HG02642 (cell line): ENCODE results near the gene CADM4.
"Not testable (repeated sequence)": the region's sequence is repeated elsewhere in the genome, so short reads cannot be mapped to it uniquely, and the experiment has no call there.

ENCODE experiments used
- ATAC-seq: cut with Tn5 transposase; IDR thresholded peaks from one replicate; pipeline ENCODE4 v1.9.1; 2021; ENCODE audit warnings: mild to moderate bottlenecking; ENCODE audit not compliant: unreplicated experiment, poor library complexity

The CADM4 gene

GRCh38 chr19:43667126-43667875, 27.7 kb upstream of the CADM4 start:
- ATAC-seq: no peak

GRCh38 chr19:43664018-43664417, 24.4 kb upstream of the CADM4 start:
- no peak for ATAC-seq

- ATAC-seq: no peak
These were observed 22.8 kb upstream of the CADM4 start for GRCh38 chr19:43662487-43662886.

DNA sequence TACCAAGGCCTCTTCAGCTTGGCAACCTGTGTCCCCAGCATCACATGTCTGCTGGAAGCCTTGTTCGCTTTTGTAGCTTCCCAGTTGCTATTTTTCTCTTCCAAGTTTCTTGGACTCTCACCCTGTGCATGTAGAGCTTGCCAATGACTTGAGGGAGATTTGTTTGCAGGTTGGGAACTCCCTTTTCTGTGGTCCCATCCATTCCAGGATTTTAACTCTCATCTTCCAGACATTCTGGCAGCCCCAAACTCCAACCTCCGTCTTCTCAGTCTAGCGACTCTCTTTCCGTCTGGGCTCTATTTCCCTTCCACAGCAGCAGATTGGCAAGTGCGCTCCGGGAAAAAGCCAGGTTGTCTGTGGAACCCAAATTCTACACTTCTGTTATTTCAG, 21.3 kb upstream of the CADM4 start:
- no peak for ATAC-seq

- ATAC-seq: no peak
These were observed 20.8 kb upstream of the CADM4 start for GRCh38 chr19:43660301-43660970.

- no peak for ATAC-seq
These were observed 18.8 kb upstream of the CADM4 start for GRCh38 chr19:43658494-43658893.

- ATAC-seq: no peak
These were observed 18.4 kb upstream of the CADM4 start for GRCh38 chr19:43658001-43658400.

DNA sequence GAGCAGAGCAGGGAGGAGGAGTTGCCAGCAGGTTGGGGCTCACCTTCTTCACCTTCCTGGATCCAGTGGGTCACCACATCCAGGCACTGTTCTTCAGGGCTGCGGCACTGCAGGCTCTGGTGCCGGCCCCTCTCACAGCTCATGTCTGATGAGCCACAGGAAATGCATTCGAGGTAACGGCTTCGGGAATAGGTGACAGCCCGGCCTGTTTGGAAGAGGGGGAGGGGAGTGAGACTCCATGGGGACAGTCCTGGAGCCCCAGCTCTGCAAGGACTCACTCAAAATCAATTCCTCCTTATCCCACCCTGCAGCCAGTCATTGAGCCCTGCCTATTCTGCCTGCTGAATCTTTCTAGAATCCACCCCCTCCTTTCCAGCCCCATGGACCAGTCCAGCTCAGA, 16.8 kb upstream of the CADM4 start:
- ATAC-seq: no peak

GRCh38 chr19:43652546-43652874, 12.9 kb upstream of the CADM4 start:
- ATAC-seq: no peak

GRCh38 chr19:43651758-43652545, 12.3 kb upstream of the CADM4 start:
- no peak for ATAC-seq

- ATAC-seq: not testable (repeated sequence)
These were observed 10.6 kb upstream of the CADM4 start for GRCh38 chr19:43650276-43650675.

GRCh38 chr19:43649514-43649913, 9.9 kb upstream of the CADM4 start:
- no peak for ATAC-seq

- ATAC-seq: no peak
These were observed 9.0 kb upstream of the CADM4 start for GRCh38 chr19:43648633-43649032.

- no peak for ATAC-seq
These were observed 4.5 kb upstream of the CADM4 start for GRCh38 chr19:43644181-43644580.

DNA sequence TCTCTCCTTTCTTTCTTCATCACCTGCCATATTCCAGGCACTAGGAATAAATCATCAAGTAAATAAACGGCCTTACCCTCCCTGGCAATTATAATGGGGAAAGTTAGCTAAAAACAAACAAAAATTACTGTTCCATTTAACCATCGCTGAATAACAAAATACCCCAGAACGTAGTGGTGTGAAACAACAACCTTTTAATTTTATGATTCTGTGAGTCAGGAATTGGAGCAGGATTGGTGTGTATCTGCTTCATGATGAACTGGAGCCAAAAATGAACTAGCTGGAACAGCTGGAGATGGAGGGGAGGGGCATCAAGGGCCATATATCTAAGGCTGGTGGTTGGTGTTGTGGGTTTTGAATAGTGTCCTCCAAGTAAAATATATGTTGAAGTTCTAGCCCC, 3.7 kb upstream of the CADM4 start:
- ATAC-seq: no peak

DNA sequence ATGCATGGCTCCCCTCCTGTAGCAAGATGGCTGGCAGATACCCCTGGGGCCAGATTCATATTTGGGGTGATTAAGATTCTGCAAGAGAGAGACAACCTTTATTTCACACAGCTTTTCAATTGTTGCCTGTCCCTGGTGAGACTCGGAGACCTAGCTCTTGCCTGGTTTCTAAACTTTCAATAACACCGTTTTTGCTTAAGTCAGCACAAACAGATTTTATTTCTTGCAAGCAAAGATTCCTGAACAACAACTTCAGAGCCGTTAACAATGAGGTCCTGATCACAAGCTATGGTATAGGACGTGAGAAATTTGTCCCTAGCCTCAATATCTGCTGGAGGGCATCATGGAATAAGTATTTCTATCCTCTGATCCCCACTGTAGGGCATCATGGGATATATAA, 2.9 kb upstream of the CADM4 start:
- no peak for ATAC-seq

DNA sequence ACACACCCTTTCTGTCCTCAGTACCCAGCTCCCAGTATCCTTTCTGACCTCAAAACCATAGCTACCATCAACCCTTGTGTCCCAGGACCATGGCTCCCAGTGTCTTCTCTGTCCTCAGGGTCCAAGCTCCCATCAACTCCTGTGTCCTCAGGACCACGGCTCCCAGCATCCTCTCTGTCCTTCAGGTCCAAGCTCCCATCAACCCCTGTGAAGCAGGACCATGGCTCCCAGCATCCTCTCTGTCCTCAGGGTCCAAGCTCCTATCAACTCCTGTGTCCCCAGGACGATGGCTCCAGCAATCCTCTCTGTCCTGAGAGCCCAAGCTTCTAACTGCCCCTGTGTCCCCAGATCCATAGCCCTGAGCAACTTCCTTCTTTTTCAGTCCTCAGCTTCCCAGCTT, 1.7 kb upstream of the CADM4 start:
- no peak for ATAC-seq

- ATAC-seq: no peak
These were observed 741 bp upstream of the CADM4 start for GRCh38 chr19:43640424-43640757.

DNA sequence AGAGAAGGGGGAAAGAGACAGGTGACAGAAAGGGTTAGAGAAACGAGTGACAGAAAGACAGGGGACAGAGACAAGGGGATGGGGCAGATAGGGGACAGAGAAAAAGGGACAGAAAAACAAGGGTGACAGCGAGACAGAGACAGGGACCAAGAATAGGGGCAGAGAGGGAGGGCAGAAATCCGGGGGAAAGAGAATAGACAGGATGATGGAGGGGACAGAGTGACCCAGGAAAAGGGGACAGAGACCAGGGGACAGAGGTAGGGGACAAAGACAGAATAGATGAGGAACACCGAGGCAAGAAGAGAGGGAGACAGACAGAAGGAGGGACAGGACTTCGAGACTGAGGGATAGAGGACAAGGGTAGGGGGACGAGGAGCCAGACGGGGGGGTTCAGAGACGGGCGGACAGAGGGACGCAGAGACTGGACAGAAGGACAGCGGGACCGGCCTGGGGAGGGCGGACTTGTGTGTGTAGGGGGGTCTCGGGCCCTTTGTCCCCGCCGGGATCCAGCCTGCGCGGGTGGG, 593 bp downstream of the CADM4 start:
- ATAC-seq: no peak

- no peak for ATAC-seq
These were observed 1.2 kb downstream of the CADM4 start for GRCh38 chr19:43638214-43638994.
